HepG2 (cell line): ENCODE measurements around the gene SLC2A4. TPM values are rescaled to one million over a fixed set of nuclear protein-coding genes. Genes with fewer than 3 reads are reported as not detected.

Experiments
- KLF9 ChIP-seq: IDR thresholded peaks from 2 replicates; pipeline ENCODE4 v1.6.1; 2016; ENCODE audit warnings: low read depth
- THYN1 ChIP-seq: sonication (generic); formaldehyde crosslinking; IDR thresholded peaks from 2 replicates; pipeline ENCODE4 v1.8.1; 2023; ENCODE audit warnings: low read depth, mild to moderate bottlenecking, moderate library complexity, missing genetic modification reagents, borderline replicate concordance
- ZNF34 ChIP-seq: sonication (generic); formaldehyde crosslinking; IDR thresholded peaks from 2 replicates; pipeline ENCODE4 v1.4.0; 2020; ENCODE audit warnings: mild to moderate bottlenecking, missing genetic modification reagents, borderline replicate concordance
- ZNF619 ChIP-seq: sonication (generic); formaldehyde crosslinking; IDR thresholded peaks from 2 replicates; pipeline ENCODE4 v1.4.0; 2020; ENCODE audit warnings: mild to moderate bottlenecking, missing genetic modification reagents
- ZNF879 ChIP-seq: sonication (generic); formaldehyde crosslinking; IDR thresholded peaks from 2 replicates; pipeline ENCODE4 v1.8.1; 2023; ENCODE audit warnings: missing genetic modification reagents
- polyA plus RNA-seq, 8 experiments: library from polyadenylated mRNA; depleted of rRNA in 3 of 8; stranded (reverse) in 7 of 8; unstranded in 1 of 8; fragments of >200 nt; fragmentation: Illumina TruSeq in 4 of 8; extraction: Trizol in 4 of 8; gene quantifications; 2 replicates each; pipeline versions ENCODE4 v1.2.1 to v1.2.3, GENCODE V29; 2011 to 2016; ENCODE audit warnings: low read depth in 4 of 8, missing spikeins in 1 of 8, mixed read lengths in 1 of 8; ENCODE audit not compliant: insufficient read depth in 1 of 8
- total RNA-seq, 5 experiments: library from RNA; depleted of rRNA; stranded (reverse); fragments of >200 nt; fragmentation: Illumina TruSeq; extraction: Trizol; gene quantifications; 2 replicates each; pipeline ENCODE4 v1.2.3, GENCODE V29; 2016; ENCODE audit warnings: low read depth in 1 of 5
- TF ChIP-seq, protein P1 (sequence below): sonication (generic); formaldehyde crosslinking; IDR thresholded peaks from 2 replicates; pipeline ENCODE4 v1.8.1; 2023; ENCODE audit warnings: missing genetic modification reagents, mild to moderate bottlenecking, borderline replicate concordance
- TF ChIP-seq, protein P2 (sequence below): sonication (generic); formaldehyde crosslinking; IDR thresholded peaks from 2 replicates; pipeline ENCODE4 v1.8.0; 2022; ENCODE audit warnings: mild to moderate bottlenecking, missing genetic modification reagents, moderate library complexity
- TF ChIP-seq, protein P3 (sequence below): fragments of 450-650 bp; IDR thresholded peaks from 2 replicates; pipeline ENCODE4 v1.6.1; 2016
- TF ChIP-seq, protein P4 (sequence below): sonication (generic); formaldehyde crosslinking; IDR thresholded peaks from 2 replicates; pipeline ENCODE4 v1.4.0; 2020; ENCODE audit warnings: missing genetic modification reagents
- TF ChIP-seq, protein P5 (sequence below): sonication (generic); formaldehyde crosslinking; IDR thresholded peaks from 2 replicates; pipeline ENCODE4 v1.5.0; 2020; ENCODE audit warnings: mild to moderate bottlenecking, missing genetic modification reagents, borderline replicate concordance
- TF ChIP-seq, protein P6 (sequence below): sonication (generic); formaldehyde crosslinking; IDR thresholded peaks from 2 replicates; pipeline ENCODE4 v1.4.0; 2020; ENCODE audit warnings: missing genetic modification reagents, borderline replicate concordance

Gene SLC2A4
- total and polyA plus RNA-seq, 2 of the 13 experiments (the other 11 are each of a cell fraction or from before 2014, with no cell fraction given): 4.9 to 5.8 TPM

DNA sequence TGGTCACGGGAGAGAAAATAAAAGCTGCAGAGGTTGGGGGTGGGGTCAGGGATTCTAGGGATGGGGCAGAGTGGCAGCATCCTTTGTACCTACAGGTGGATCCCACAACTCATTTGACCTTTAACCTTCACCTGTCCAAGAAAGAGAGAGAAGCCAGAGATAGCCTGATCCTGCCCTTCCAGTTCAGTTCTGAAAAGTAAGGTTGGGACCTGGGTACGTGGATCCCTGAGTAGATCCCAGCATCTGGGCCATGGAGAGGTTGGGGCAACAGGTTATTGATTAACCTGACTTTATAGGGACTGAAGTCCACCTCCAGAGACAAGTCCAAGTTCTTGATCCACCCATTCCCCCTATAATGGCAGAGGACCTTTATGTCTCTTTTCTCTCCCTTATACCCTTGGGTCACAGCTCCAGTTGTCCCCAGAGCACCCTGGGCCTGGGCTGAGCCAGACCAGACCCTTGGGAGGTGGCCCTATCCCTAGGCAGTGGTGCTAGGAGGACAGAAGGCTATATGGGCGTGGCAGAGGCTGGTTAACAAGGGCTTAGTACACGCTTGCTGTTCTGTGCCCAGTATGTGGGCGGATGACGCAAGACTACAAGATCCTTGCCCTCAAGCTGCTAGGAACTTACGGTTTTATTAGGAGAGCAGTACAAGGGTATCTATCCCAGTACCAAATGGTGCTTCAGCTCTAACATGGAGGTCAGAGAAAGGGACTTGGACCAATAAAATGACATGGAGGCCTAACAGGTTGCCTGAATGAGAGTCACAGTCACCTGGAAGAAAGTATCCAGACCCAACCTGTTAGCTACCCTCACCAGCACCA lies 22.6 kb upstream of the SLC2A4 start (continued):
- TF ChIP-seq ZNF34 (CRISPR knock-in tag) (peak; percentile 35; the same call in 1 of the 2 replicates), ZNF619 (CRISPR knock-in tag) (no peak), THYN1 (CRISPR knock-in tag) (no peak), KLF9 (0 out of 2 replicates have a peak, but pooled peaks have one; percentile 48), ZNF879 (CRISPR knock-in tag) (no peak)
- TF ChIP-seq, protein P1, sequence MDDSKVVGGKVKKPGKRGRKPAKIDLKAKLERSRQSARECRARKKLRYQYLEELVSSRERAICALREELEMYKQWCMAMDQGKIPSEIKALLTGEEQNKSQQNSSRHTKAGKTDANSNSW (CRISPR knock-in tag): no peak
- TF ChIP-seq, protein P2, sequence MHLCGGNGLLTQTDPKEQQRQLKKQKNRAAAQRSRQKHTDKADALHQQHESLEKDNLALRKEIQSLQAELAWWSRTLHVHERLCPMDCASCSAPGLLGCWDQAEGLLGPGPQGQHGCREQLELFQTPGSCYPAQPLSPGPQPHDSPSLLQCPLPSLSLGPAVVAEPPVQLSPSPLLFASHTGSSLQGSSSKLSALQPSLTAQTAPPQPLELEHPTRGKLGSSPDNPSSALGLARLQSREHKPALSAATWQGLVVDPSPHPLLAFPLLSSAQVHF (CRISPR knock-in tag): no peak
- TF ChIP-seq, protein P3, sequence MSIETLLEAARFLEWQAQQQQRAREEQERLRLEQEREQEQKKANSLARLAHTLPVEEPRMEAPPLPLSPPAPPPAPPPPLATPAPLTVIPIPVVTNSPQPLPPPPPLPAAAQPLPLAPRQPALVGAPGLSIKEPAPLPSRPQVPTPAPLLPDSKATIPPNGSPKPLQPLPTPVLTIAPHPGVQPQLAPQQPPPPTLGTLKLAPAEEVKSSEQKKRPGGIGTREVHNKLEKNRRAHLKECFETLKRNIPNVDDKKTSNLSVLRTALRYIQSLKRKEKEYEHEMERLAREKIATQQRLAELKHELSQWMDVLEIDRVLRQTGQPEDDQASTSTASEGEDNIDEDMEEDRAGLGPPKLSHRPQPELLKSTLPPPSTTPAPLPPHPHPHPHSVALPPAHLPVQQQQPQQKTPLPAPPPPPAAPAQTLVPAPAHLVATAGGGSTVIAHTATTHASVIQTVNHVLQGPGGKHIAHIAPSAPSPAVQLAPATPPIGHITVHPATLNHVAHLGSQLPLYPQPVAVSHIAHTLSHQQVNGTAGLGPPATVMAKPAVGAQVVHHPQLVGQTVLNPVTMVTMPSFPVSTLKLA: no peak
- TF ChIP-seq, protein P4, sequence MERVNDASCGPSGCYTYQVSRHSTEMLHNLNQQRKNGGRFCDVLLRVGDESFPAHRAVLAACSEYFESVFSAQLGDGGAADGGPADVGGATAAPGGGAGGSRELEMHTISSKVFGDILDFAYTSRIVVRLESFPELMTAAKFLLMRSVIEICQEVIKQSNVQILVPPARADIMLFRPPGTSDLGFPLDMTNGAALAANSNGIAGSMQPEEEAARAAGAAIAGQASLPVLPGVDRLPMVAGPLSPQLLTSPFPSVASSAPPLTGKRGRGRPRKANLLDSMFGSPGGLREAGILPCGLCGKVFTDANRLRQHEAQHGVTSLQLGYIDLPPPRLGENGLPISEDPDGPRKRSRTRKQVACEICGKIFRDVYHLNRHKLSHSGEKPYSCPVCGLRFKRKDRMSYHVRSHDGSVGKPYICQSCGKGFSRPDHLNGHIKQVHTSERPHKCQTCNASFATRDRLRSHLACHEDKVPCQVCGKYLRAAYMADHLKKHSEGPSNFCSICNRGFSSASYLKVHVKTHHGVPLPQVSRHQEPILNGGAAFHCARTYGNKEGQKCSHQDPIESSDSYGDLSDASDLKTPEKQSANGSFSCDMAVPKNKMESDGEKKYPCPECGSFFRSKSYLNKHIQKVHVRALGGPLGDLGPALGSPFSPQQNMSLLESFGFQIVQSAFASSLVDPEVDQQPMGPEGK (CRISPR knock-in tag): peak; percentile 57; the same call in 1 of the 2 replicates
- TF ChIP-seq, protein P5, sequence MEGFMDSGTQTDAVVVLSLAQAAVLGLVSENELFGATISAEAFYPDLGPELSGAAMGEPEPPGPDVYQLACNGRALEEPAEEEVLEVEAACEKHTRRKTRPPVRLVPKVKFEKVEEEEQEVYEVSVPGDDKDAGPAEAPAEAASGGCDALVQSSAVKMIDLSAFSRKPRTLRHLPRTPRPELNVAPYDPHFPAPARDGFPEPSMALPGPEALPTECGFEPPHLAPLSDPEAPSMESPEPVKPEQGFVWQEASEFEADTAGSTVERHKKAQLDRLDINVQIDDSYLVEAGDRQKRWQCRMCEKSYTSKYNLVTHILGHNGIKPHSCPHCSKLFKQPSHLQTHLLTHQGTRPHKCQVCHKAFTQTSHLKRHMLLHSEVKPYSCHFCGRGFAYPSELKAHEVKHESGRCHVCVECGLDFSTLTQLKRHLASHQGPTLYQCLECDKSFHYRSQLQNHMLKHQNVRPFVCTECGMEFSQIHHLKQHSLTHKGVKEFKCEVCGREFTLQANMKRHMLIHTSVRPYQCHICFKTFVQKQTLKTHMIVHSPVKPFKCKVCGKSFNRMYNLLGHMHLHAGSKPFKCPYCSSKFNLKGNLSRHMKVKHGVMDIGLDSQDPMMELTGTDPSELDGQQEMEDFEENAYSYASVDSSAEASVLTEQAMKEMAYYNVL (CRISPR knock-in tag): peak; percentile 32; the same call in 1 of the 2 replicates
- TF ChIP-seq, protein P6, sequence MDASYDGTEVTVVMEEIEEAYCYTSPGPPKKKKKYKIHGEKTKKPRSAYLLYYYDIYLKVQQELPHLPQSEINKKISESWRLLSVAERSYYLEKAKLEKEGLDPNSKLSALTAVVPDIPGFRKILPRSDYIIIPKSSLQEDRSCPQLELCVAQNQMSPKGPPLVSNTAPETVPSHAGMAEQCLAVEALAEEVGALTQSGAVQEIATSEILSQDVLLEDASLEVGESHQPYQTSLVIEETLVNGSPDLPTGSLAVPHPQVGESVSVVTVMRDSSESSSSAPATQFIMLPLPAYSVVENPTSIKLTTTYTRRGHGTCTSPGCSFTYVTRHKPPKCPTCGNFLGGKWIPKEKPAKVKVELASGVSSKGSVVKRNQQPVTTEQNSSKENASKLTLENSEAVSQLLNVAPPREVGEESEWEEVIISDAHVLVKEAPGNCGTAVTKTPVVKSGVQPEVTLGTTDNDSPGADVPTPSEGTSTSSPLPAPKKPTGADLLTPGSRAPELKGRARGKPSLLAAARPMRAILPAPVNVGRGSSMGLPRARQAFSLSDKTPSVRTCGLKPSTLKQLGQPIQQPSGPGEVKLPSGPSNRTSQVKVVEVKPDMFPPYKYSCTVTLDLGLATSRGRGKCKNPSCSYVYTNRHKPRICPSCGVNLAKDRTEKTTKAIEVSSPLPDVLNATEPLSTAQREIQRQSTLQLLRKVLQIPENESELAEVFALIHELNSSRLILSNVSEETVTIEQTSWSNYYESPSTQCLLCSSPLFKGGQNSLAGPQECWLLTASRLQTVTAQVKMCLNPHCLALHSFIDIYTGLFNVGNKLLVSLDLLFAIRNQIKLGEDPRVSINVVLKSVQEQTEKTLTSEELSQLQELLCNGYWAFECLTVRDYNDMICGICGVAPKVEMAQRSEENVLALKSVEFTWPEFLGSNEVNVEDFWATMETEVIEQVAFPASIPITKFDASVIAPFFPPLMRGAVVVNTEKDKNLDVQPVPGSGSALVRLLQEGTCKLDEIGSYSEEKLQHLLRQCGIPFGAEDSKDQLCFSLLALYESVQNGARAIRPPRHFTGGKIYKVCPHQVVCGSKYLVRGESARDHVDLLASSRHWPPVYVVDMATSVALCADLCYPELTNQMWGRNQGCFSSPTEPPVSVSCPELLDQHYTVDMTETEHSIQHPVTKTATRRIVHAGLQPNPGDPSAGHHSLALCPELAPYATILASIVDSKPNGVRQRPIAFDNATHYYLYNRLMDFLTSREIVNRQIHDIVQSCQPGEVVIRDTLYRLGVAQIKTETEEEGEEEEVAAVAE: no peak
